T1000 (cell line): ENCODE measurements around the gene EDIL3.
"Not testable (repeated sequence)": the region's sequence is repeated elsewhere in the genome, so short reads cannot be mapped to it uniquely, and the experiment has no call there.

Source experiments
- DNase-seq: peaks from one replicate; lab custom pipeline; 2025; ENCODE audit warnings: mixed read lengths; lab: John Stamatoyannopoulos, UW

EDIL3 gene

DNA sequence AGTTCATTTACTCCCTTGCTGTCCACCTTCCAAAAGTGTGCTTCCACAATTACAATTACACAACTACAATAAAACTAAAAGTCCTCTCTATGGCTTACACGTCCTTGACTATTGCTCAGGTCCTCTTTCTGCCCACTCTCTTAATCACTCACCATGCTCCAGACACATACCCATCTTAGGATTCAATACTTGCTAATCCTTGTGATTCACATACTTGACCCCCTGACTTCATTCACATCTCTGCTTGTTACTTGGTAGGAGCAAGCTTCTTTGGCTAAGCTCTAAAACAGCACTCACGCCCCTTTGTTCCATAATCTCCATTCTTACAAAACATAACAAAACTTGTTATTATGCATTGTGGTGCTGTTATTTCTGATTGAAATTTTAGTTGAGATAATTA, 215.8 kb downstream of the EDIL3 start:
- DNase-seq = no peak

DNA sequence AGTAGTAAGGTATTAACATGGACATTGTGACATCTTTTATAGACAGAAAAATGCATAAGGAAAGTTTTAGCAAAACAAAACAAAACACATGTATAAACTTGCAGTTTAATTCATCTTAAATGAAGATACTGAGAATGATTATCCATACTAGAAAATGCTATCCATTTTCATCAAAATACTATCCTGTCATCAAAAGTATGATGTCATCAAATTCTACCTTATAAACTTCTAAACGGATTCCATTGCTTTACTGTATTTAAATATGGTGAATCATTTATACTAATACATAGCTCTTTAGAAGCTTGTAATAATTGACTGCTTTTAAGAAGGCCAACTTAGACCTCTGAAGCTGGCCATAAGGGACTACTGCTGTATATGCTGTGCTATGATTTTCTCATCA, 221.0 kb downstream of the EDIL3 start:
- DNase-seq = no peak

DNA sequence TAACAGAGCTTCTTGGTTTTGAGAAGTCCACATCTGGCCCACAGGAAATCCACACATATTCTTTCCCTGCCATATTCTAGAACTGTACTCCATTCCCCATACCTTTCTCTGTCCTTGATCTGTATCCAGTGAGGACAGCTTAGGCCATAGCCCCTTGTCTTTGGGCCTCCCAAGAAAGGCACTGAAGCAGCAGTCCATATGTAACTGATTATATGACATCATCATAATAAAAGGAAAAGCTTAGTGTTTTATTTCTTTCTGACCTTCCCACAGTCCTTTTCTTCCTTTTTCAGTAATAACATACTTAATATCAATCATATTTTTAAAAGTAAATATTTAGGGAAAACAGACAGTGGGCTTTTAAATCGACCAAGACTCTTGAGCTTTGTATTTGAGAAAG, 222.0 kb downstream of the EDIL3 start:
- DNase-seq = no peak

DNA sequence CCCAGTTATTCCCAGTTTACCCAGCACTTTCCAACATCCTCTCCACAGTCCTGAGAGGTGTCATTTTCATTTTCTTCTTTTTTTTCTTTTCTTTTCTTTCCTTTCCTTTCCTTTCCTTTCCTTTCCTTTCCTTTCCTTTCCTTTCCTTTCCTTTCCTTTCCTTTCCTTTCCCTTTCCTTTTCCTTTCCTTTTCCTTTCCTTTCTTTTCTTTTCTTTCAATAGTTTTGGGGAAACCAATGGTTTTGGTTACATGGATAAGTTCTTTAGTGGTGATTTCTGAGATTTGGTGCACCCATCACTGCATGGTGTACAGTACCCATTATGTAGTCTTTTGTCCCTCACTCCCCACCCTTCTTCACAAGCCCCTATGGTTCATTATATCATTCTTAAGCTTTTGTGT, 224.0 kb downstream of the EDIL3 start:
- DNase-seq = not testable (repeated sequence)

DNA sequence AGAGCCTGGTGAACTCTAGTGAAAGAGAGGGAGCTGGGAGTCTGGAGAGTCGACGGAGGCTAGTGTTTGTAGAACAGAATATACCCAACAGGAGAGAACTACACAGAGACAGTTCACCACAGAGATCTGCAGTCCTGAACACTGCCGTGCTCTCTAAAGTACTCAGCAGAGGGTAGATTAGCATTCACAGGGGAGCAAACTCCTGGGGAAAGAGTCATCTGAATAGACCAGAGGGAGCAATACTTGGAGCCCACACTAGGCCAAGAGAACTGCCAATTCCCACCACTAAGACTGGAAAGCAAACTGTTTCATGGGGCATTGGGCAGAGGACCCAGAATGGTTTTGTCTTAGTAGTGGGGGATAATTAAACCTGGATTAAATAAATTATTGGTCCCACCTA, 235.6 kb downstream of the EDIL3 start:
- no peak for DNase-seq

DNA sequence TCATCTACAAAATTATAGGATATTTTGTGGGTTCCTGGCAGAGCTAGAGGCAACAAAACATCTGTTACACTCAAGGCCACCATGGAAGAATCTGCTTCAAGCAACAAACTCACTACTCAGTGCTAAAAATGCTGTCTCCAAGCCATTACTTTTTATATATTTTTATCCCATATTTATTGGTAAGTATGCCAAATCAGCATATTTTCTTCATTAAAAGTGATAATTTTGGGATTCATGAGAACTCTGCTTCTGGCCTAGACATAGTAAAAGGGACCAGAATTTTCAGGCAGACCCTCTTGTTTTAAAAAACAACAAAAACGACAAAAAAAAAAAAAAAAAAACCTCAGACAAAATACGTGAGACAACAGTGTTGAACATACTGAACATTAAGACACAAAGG, 236.0 kb downstream of the EDIL3 start:
- no peak for DNase-seq

DNA sequence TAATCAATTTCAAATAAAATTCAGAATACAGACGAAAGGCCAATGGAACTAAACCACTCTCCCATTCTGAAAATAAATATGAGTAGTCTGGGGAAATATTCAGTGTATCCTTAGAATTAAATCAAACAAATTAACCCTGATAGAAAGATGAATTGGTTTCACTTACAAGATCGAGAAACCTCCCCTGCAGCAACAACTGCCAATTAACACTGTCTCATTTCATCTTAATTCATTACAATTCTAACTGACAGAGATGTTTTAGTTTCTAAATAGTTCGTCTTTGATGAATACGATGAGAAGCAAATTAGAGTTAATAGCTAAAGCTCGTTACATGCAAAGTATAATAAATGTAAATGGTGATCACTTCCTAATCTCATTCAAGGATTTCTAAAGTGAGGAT, 247.1 kb downstream of the EDIL3 start:
- DNase-seq = no peak

DNA sequence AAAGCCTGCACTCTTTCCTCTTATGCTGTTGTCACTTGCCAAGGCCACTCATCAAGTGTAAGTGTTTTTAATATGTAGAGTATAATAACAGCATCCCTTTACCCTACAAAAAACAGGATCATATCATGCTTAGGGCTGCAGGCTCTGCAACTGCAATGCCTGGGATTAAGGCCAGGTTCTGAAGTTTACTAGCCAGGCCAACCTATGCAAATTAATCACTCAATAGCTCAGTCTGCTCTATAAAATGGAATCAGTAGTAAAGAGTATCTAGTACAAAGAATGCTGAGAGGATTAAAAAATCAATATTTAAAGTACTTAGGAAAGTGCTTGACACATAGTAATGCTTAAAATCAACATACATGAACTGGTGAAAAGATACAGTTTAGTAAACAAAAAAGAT, 253.3 kb downstream of the EDIL3 start:
- no peak for DNase-seq

DNA sequence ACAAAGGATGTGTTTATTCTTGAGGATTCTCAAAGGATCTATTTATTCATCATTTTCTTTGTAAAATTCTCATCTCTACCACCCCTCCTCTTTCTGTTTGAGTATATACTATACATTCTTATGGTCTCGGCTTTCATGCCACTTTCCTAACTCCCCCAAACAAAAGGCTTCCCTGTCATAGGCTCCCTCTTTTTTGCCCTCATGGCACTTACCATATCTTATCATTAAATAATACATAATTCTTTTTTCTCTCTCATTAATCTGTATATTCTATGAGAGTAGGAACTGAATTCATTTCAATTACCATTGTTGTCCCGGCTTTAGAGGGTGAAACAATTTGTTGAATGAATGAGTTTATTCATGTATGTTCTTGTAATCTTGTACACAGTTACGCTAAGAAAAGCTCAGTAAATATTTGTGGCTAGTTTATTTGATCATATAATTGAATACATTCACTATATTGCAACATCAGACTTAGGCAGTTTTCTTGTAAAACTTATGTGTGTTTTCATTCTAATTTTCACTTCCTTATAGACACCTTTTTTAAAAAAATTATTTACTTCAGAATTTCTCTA, 254.6 kb downstream of the EDIL3 start:
- no peak for DNase-seq

DNA sequence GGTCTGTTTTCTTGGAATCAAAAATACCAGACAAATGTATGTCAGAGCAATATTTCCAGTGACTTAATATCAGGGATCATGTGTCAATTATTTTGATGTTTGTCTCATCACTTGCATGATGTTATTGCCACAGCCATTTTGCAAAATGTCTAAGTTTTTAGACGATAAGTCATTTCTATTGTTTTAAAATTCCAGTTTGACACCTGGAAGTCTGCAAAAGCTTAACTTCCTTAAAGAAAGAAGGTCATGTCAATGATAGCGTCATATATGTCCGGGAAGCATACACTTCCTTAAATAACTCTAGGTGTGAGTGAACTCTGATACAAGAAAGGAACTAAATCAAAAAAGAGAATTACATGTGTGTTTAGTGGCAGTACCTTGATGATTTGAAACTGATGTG, 259.5 kb downstream of the EDIL3 start:
- no peak for DNase-seq

DNA sequence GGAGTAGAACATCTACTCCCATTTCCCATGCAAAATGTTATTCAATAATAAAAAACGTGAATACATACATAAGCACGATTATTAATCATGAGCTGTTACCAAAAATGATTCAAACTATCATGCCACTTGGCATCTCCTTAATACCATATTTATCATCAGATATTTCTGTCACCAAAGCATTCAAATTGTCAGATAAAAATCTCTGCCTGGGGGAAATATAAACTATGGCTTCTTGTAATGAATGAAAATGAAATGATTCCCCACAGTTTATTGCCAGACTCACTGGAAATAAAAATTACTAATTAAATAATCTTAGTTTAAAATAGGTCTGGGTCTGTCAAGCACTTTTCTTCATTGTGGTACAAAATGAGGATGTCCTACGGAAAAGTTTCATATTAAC, 265.4 kb downstream of the EDIL3 start:
- no peak for DNase-seq

DNA sequence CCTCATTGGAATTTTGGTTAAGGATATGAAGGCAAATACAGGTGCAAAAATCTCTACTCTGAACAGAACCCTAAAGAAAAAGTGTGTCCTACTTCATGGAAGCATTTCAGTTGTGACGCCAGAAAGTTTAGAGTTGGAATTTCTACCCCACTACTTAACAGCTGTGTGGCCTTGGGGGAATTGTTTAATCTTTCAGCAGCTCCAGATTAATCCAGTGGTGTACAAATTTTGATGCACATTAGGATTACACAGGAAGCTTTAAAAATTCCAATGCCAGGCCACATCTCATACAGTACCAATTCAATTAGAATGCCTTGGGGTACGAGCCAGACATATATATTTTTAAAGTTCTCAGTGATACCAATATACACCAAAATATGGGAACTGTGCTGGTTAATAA, 266.1 kb downstream of the EDIL3 start:
- no peak for DNase-seq

DNA sequence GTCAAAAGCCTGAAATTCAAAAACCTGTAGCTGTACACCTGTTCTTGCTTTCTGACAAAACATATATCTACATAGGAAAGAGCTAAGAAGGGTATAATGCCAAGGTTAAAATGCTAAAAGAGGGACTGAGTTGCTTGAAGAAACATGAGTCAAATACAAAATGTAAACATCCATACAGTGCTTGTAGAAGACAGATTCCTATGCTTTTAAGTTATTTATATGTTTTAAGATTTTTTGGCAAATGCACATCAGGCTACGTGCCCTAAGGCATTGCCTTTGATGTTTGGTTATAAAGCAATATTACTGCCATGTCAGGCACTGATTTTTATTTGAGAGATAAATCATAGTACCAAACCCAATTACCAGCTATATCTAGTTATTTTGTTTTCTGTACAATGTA, 269.0 kb downstream of the EDIL3 start:
- DNase-seq = no peak

DNA sequence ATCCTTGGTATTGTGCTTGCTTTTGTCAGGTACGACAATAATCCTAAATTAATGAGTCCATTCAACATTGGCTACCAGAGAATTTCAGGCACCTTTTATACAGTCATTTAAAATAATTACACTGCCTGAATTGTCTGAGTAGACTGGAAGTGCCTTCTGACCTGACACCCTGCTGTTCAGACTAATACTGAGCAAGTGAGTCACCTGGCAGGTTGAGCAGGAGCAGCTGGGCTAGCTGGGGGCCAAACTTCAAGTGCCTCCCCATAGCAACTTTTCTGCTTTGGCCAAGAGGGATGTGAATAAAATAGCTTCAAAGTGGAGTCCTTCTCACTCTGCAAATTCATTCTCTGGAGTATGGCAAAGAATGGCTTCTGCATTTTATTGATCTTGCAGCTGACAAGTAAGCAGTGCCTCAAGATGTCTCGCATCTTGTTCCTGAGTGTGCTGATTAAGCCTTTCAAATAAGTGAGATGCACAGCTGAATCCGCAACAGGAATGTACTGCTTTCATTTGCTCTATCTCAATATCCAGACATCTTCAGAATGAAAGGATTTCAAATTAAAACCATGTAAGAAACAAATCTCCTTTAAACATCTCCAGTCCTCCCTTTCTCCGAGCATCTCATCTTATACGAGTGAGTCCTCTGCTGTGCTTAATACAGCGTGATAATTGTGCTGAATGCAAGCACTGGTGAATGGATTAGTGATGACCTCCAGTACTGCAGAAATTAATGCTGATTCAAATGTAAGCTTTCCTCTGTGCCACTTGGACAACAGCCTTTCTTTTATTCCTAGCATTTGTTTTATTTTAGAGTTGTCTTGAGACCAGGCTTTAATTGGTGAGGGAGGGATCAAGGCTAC, 271.2 kb downstream of the EDIL3 start:
- DNase-seq = no peak

DNA sequence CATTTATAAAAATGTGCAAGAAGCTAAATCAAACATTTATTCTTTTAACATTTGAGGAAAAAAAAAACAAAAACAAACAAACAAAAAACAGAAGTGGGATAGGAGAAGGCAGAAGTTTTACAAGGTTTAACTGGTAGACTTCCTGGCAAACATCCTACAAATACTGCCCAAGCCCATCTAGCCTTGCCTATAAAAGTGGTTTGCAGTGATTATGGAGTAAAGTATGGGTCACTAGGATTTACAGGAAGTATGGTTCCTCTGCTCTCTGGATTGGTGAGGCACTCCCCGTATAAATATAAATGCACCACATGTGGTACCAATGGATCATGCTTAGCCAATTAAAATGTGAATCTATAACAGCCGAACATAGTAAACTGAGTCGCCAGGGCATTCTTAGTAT, 291.9 kb downstream of the EDIL3 start:
- DNase-seq = no peak

DNA sequence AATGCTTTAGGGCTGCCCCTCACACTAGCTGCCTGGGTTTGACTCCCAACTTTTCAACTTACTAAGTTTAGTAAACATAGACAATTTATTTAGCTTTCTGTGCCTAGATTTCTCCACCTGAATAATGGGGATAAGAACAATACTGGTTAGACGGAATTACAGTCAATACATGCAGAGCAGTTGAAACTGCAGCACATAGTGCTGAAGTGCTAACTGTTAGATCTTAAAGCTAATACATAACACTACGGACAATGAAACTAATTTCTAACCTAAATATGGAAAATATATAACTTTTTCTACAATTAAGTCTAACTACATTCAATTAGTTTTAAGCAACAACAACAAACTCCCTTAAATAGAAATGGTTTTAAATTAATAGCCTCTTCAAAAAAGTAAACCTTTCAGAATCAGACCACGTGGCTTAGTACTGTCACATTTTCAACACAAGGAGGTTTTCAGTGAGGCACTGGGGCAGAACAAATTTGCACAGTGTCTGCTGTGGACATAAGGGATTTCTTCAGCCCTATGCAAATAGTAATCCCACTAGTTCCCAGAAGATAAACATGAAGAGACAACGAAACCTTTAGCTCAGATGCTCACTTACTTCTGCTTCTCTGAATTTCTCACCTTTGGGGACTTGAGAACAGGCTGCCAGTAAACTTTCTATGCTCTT, 293.4 kb downstream of the EDIL3 start:
- no peak for DNase-seq

DNA sequence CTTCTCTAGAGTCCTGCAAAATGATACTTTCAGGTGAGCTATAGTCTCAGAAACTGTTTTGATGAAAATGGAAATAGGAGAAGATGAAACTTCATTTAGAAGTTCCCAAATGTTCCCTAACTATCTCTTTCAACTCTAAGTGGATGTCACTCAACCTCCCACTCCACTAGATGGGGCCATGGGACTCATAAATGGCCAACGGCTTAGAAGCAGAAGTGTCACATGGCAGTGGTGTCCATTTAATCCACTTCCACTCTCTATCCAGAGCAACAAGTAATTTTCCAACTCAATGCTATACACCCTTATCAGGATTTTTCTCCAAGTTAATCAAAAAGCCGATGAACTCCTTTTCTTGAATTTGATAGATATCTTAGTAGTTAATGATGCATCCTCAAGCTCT, 295.7 kb downstream of the EDIL3 start:
- DNase-seq = no peak

DNA sequence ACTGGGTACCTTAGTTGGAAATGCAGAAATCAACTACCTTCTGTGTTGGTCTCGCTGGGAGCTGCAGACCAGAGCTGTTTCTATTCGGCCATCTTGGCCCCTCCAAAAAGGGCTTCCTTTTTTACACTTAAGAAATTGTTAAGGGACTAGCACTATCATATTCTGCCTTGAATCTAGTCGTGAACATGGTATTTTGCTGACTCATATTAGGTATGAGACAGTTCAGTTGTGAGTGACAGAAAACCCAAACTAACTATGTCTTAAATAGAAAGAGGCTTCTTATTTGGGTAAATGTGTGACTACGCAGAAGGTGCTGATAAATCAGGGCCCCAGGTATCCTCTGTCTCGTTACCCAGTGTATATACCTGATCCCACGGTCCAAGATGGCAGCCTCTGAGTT, 298.2 kb downstream of the EDIL3 start:
- DNase-seq = no peak

DNA sequence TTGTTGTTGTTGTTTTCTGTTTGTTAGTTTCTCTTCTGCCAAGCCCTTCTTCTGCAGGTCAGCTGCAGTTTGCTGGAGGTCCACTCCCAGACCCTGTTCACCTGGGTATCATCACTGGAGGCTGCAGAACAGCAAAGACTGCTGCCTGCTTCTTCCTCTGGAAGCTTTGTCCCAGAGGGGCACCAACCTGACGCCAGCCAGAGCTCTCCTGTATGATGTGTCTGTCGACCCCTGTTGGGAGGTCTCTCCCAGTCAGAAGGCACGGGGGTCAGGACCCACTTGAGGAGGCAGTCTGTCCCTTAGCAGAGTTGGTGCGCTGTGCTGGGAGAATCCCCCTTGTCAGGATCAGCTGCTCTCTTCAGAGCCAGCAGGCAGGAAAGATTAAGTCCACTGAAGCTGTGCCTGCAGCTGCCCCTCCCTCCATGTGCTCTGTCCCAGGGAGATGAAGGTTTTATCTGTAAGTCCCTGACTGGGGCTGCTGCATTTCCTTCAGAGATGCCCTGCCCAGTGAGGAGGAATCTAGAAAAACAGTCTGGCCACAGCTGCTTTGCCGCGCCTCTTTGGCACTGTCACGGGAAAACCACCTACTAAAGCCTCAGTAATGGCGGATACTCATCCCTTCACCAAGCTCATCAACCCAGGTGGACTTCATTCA, 299.2 kb downstream of the EDIL3 start:
- DNase-seq = no peak

DNA sequence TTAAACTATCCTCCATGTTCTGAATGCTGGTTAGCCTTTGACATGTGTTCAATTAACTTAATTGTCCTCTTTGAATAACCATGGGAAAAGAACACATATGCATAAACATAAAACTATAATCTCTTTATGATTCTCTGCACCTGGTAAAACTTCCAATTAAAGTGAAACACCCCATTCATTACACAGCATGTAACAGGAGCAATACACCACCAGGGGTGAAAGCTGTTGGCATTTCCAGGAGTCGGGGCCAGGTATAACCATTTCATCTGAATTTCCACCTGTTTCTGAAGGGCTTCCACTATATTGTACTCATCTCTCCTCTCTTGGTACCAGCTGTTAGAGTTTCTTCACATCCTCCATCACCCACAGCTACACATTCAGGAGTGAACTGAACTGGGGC, 303.8 kb downstream of the EDIL3 start:
- DNase-seq = no peak

DNA sequence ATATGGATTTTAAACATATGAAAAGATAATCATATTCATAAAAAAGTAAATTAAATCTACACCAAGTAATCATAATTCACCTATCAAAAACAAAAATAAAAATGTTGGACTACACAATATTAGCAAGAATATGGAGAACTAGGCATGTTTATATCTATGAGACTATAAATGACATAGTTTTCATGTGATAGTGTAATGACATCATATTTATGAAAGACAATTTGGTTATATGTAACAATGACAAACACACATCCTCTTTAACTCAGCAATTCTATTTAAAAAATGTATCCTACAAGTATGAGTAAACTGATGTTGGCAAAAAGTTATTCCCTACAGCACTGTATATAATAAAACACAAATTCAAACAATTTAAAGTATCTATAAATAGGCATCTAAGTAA, 312.3 kb downstream of the EDIL3 start:
- DNase-seq = no peak

DNA sequence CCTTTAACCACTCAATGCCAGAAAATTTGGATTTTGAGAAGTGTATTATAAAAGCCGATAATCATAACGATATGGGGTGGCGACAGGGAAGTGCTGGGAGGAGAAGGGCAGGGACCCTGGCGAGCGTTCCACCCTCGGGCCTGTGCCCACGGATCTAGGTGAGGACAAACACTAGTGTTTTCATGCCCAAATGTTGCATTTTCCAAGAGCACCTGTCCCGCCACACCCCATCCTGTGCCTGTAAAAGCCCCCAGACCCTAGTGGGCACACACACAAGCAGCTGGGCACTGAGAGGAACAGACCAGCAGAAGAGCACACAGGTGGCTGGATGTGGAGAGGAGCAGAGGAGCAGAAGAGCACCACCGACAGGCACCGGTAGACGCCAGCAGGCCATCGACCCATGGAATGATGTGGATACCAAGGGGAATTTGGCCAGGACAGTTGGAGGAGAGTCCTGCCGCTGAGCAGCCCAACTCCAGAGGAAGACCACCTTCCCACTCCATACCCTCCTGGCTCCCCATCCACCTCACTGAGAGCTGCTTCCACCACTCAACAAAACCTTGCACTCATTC, 315.0 kb downstream of the EDIL3 start:
- DNase-seq = no peak

DNA sequence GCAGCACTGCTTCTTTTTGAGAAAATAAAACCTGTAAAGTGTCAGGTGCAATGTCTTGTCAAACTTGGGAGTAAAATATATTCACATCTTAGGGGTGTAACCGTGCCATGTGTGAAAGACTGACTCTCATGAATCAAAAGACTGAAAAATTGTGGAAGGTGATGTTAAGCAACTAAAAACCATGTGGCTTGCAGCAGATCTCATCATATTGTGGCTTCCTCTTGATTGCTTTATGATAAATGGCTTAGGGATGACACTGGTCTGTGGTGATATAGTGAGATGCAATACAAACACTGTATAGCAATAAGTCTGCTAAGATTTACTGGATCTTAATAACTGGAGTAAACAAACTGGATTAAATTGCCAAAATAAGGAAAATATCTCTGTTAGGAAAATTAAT, 321.6 kb downstream of the EDIL3 start:
- DNase-seq = no peak
